MG63 (cell line): ENCODE data around the gene PLCH1. TPM values are rescaled to one million over a fixed set of nuclear protein-coding genes. Genes with fewer than 3 reads are reported as not detected.
A peak's percentile ranks its signal among the peaks of the same experiment; 100 is the strongest.

Source experiments
- DNase-seq: peaks from one replicate; pipeline ENCODE4 v3.0.0-alpha.2; 2020
- H3K27me3 ChIP-seq: fragments of 250-450 bp; sonication (Bioruptor Pico); 2 replicates; pipeline ENCODE4 v1.5.1; 2020; ENCODE audit warnings: mild to moderate bottlenecking, moderate library complexity
- H3K36me3 ChIP-seq: fragments of 250-450 bp; sonication (Bioruptor Pico); 2 replicates; pipeline ENCODE4 v1.5.1; 2020; ENCODE audit warnings: mild to moderate bottlenecking, moderate library complexity
- H3K4me3 ChIP-seq: fragments of 250-450 bp; sonication (Bioruptor Pico); 2 replicates; pipeline ENCODE4 v1.5.1; 2020; ENCODE audit warnings: mild to moderate bottlenecking, moderate library complexity
- H3K9me3 ChIP-seq: fragments of 250-450 bp; sonication (Bioruptor Pico); 2 replicates; pipeline ENCODE4 v1.5.1; 2020; ENCODE audit warnings: mild to moderate bottlenecking, moderate library complexity
- total RNA-seq: library from RNA; depleted of rRNA; stranded (reverse); fragments of >200 nt; shearing (Covaris generic); gene quantifications from 2 replicates; pipeline ENCODE4 v1.2.3, GENCODE V29; 2014; ENCODE audit warnings: low replicate concordance; rRNA removed

Gene PLCH1
- total RNA-seq, 1 experiment from 2014 or later, result not detected

GRCh38 chr3:155330370-155330769, 414.5 kb downstream of the PLCH1 start:
- H3K27me3 ChIP-seq, result no peaks in the 10 kb centered on the region; the same call in 1 of the 2 replicates
- no peaks in the 10 kb centered on the region for H3K9me3 ChIP-seq
- no peak for DNase-seq
- H3K4me3 ChIP-seq, result no peak overlapping the region
- H3K36me3 ChIP-seq, result no peaks in the 10 kb centered on the region

- Histone ChIP-seq H3K9me3 (no peaks in the 10 kb centered on the region), H3K27me3 (no peaks in the 10 kb centered on the region; the same call in 1 of the 2 replicates), H3K36me3 (no peaks in the 10 kb centered on the region), H3K4me3 (no peak overlapping the region)
- no peak for DNase-seq
Measured at GRCh38 chr3:155329513-155330048, 415.3 kb downstream of the PLCH1 start.

- no peak overlapping the region for H3K4me3 ChIP-seq
- H3K9me3 ChIP-seq, result no peaks in the 10 kb centered on the region
- H3K36me3 ChIP-seq, result no peaks in the 10 kb centered on the region
- no peak for DNase-seq
- no peaks in the 10 kb centered on the region for H3K27me3 ChIP-seq
Measured at GRCh38 chr3:155327871-155328270, 417.0 kb downstream of the PLCH1 start.

GRCh38 chr3:155327430-155327829, 417.4 kb downstream of the PLCH1 start:
- no peak for DNase-seq

GRCh38 chr3:155326901-155327300, 418.0 kb downstream of the PLCH1 start:
- H3K27me3 ChIP-seq, result no peaks in the 10 kb centered on the region
- no peaks in the 10 kb centered on the region for H3K36me3 ChIP-seq
- no peak overlapping the region for H3K4me3 ChIP-seq
- no peaks in the 10 kb centered on the region for H3K9me3 ChIP-seq
- DNase-seq, result peak; percentile 37

More at GRCh38 chr3:155327430-155327829, 417.4 kb downstream of the PLCH1 start:
- no peaks in the 10 kb centered on the region for H3K36me3 ChIP-seq
- H3K27me3 ChIP-seq, result no peaks in the 10 kb centered on the region
- H3K9me3 ChIP-seq, result no peaks in the 10 kb centered on the region
- H3K4me3 ChIP-seq, result no peak overlapping the region

GRCh38 chr3:155326244-155326643, 418.6 kb downstream of the PLCH1 start:
- no peaks in the 10 kb centered on the region for H3K36me3 ChIP-seq
- no peak for DNase-seq
- no peaks in the 10 kb centered on the region for H3K27me3 ChIP-seq
- H3K9me3 ChIP-seq, result no peaks in the 10 kb centered on the region
- H3K4me3 ChIP-seq, result no peak overlapping the region

Other genes with a start within 250 kb of the PLCH1 start
- 5.1 and 11.5 TPM in 2 replicates for gene C3orf33, start 61.2 kb upstream of the PLCH1 start, total RNA-seq
- gene SLC33A1, start 109.4 kb upstream of the PLCH1 start, total RNA-seq, result 30.2 and 50.1 TPM in 2 replicates
- 51.3 and 56.7 TPM in 2 replicates for gene GMPS, start 125.6 kb upstream of the PLCH1 start, total RNA-seq